Transverse colon (tissue), 4 donors: Measurements from ENCODE around the gene DHRSX. TPM values are rescaled to one million over a fixed set of nuclear protein-coding genes. Genes with fewer than 3 reads are reported as not detected.
A peak's percentile ranks its signal among the peaks of the same experiment; 100 is the strongest.

ENCODE experiments used
- DNase-seq: peaks from one replicate; pipeline ENCODE4 v3.0.0-alpha.2; 2019
- H3K27ac ChIP-seq, 4 donors: fragments of 200-600 bp; sonication (generic); 2 replicates each; pipeline ENCODE4 v1.5.1; 2016 to 2018; ENCODE audit warnings: inconsistent platforms in 4 of 4
- H3K27me3 ChIP-seq: fragments of 200-600 bp; sonication (generic); 2 replicates; pipeline ENCODE4 v1.5.1; 2017; ENCODE audit warnings: inconsistent platforms
- H3K36me3 ChIP-seq, 4 donors: fragments of 200-600 bp; sonication (generic); 2 replicates each; pipeline ENCODE4 v1.5.1; 2017 to 2019; ENCODE audit warnings: inconsistent platforms in 4 of 4
- H3K4me1 ChIP-seq, 4 donors: fragments of 200-600 bp; sonication (generic); 2 replicates each; pipeline ENCODE4 v1.5.1; 2017 to 2020; ENCODE audit warnings: inconsistent platforms in 4 of 4
- H3K4me3 ChIP-seq, 4 donors: fragments of 200-600 bp; sonication (generic); 1 replicate in 1 of 4; 2 replicates in 3 of 4; pipeline versions ENCODE4 v1.5.1 to v1.6.1; 2017 to 2019; ENCODE audit warnings: inconsistent platforms in 4 of 4
- H3K9me3 ChIP-seq, 2 donors: fragments of 200-600 bp; sonication (generic); 2 replicates each; pipeline ENCODE4 v1.5.1; 2017 to 2019; ENCODE audit warnings: inconsistent platforms in 2 of 2
- CTCF ChIP-seq, 5 experiments: fragments of 200-600 bp in 3 of 5; fragments of 450-650 bp in 2 of 5; sonication (generic) in 3 of 5; IDR thresholded peaks; 1 replicate in 2 of 5; 2 replicates in 3 of 5; pipeline ENCODE4 v1.5.1; 2016 to 2017; ENCODE audit warnings: antibody characterized with exemption in 5 of 5, inconsistent platforms in 3 of 5, mild to moderate bottlenecking in 2 of 5, moderate library complexity in 1 of 5
- EP300 ChIP-seq: sonication (generic); formaldehyde crosslinking; IDR thresholded peaks from one replicate; pipeline ENCODE4 v1.6.1; 2017; ENCODE audit warnings: antibody characterized with exemption, low read depth
- POLR2A ChIP-seq: fragments of 450-650 bp; IDR thresholded peaks from one replicate; pipeline ENCODE4 v1.6.1; 2016; ENCODE audit warnings: antibody characterized with exemption, mild to moderate bottlenecking, moderate library complexity
- POLR2AphosphoS5 ChIP-seq, 3 donors: sonication (generic); formaldehyde crosslinking; IDR thresholded peaks; one replicate each; pipeline ENCODE4 v1.6.1; 2016; ENCODE audit warnings: antibody characterized with exemption in 3 of 3
- WGBS, 2 donors: methylation state at CpG; one replicate each; pipeline ENCODE4 v1.1.5; 2018; ENCODE audit warnings: low coverage in 1 of 2; 5-methylcytosine and 5-hydroxymethylcytosine counted together
- in situ Hi-C, 4 donors: fragments of 200-750 bp; cut with MboI; loops; one replicate each; pipeline versions ENCODE4 v1.15.0 to v1.15.1; 2017; ENCODE audit warnings: low sequenced_read_pairs in 3 of 4, low pct_ligation_motif_present in 1 of 4, low pct_unique_long_range_greater_than_20kb in 1 of 4
- intact Hi-C: fragments of 100-400 bp; cut with DNase I; formaldehyde crosslinking; loops from one replicate; pipeline ENCODE4 v1.15.1; 2023; ENCODE audit warnings: low total_unique reads
- total RNA-seq, 4 donors: library from RNA; depleted of rRNA; stranded (reverse); fragments of >200 nt; gene quantifications; one replicate each; pipeline ENCODE4 v1.1.0, GENCODE V29; 2016

Gene DHRSX
- total RNA-seq, 4 donors from 2014 or later = 27.9 to 39.9 (median 33.9) TPM

- 85 to 86% methylated on average over 3 to 29 of the region's 29 CpGs for WGBS, 2 donors
- in situ Hi-C loops = no loop called here
- intact Hi-C loops = no loop called here
- DNase-seq = no peak
- TF ChIP-seq EP300 (no peak), CTCF (IDR thresholded peaks at IDR 0.05) (no peak), POLR2AphosphoS5 (IDR thresholded peaks at IDR 0.05) (no peak), POLR2A (no peak)
- Histone ChIP-seq H3K27me3 (no peaks in the 10 kb centered on the region), H3K9me3 (no peaks in the 10 kb centered on the region), H3K4me3 (no peak overlapping the region), H3K36me3 (peaks cover 0 to 46% (median 23%) of the 10 kb centered on the region in 4 donors), H3K4me1 (peaks cover 0 to 22% (median 1%) of the 10 kb centered on the region in 4 donors), H3K27ac (no peak overlapping the region)
These were observed 14.2 kb downstream of the DHRSX start for GRCh38 chrX:2486476-2487133.

GRCh38 chrX:2485789-2486345, 14.9 kb downstream of the DHRSX start:
- no peak overlapping the region for H3K4me3 ChIP-seq
- WGBS, 2 donors = 83% methylated on average over 10 of the region's 10 CpGs; no CpG with 5 or more reads in 1 of the 2 donors
- peaks cover 0 to 22% (median 1%) of the 10 kb centered on the region in 4 donors for H3K4me1 ChIP-seq
- no peak for TF ChIP-seq POLR2A
- TF ChIP-seq CTCF (IDR thresholded peaks at IDR 0.05) = no peak
- TF ChIP-seq EP300 = no peak
- TF ChIP-seq POLR2AphosphoS5 (IDR thresholded peaks at IDR 0.05) = no peak
- peak overlapping the region in 3 of 4 donors; percentile 41 to 74 (median 66) for H3K27ac ChIP-seq
- in situ Hi-C loops (no loop called here), intact Hi-C loops (no loop called here)
- H3K36me3 ChIP-seq = peaks cover 0 to 46% (median 23%) of the 10 kb centered on the region in 4 donors
- no peaks in the 10 kb centered on the region for H3K27me3 ChIP-seq
- no peaks in the 10 kb centered on the region for H3K9me3 ChIP-seq
- no peak for DNase-seq

GRCh38 chrX:2484721-2485648, 15.8 kb downstream of the DHRSX start:
- Histone ChIP-seq H3K4me3 (peak overlapping the region in 1 of 4 donors; percentile 23), H3K4me1 (peaks cover 0 to 22% (median 1%) of the 10 kb centered on the region in 4 donors), H3K27ac (peak overlapping the region; percentile 57 to 74 (median 66)), H3K36me3 (peaks cover 0 to 39% (median 19%) of the 10 kb centered on the region in 4 donors), H3K9me3 (no peaks in the 10 kb centered on the region), H3K27me3 (no peaks in the 10 kb centered on the region)
- intact Hi-C loops (no loop called here), in situ Hi-C loops (no loop called here)
- 50 to 70% methylated on average over 13 to 26 of the region's 26 CpGs for WGBS, 2 donors
- TF ChIP-seq CTCF (IDR thresholded peaks at IDR 0.05) = no peak
- no peak for TF ChIP-seq POLR2AphosphoS5 (IDR thresholded peaks at IDR 0.05)
- no peak for TF ChIP-seq POLR2A
- no peak for TF ChIP-seq EP300
- DNase-seq = no peak

- DNase-seq = no peak
- TF ChIP-seq EP300 (no peak), POLR2AphosphoS5 (IDR thresholded peaks at IDR 0.05) (no peak), POLR2A (no peak), CTCF (IDR thresholded peaks at IDR 0.05) (no peak)
- Histone ChIP-seq H3K9me3 (no peaks in the 10 kb centered on the region), H3K36me3 (peaks cover 0 to 32% (median 15%) of the 10 kb centered on the region in 4 donors), H3K4me3 (peak overlapping the region in 1 of 4 donors; percentile 23), H3K27me3 (no peaks in the 10 kb centered on the region), H3K4me1 (peaks cover 0 to 22% (median 1%) of the 10 kb centered on the region in 4 donors), H3K27ac (peak overlapping the region; percentile 57 to 74 (median 66))
- in situ Hi-C loops (no loop called here), intact Hi-C loops (no loop called here)
- 72% methylated on average over 12 of the region's 12 CpGs; no CpG with 5 or more reads in 1 of the 2 donors for WGBS, 2 donors
These were observed 16.5 kb downstream of the DHRSX start for GRCh38 chrX:2484256-2484655.
